GM19372 (cell line): ENCODE results near the gene POFUT2.

ENCODE experiments used
- ATAC-seq: cut with Tn5 transposase; IDR thresholded peaks from one replicate; pipeline ENCODE4 v1.9.1; 2021; ENCODE audit warnings: mild to moderate bottlenecking, low read depth, moderate library complexity; ENCODE audit not compliant: unreplicated experiment

Gene POFUT2

GRCh38 chr21:45287438-45288391, at the start of gene POFUT2:
TSS of gene POFUT2 (minus strand) at chr21:45287895. CDS start at chr21:45287871, 24 bp downstream.
- ATAC-seq, result peak; percentile 92

GRCh38 chr21:45336870-45337269, 49.2 kb upstream of the POFUT2 start:
- no peak for ATAC-seq

GRCh38 chr21:45336535-45336810, 48.8 kb upstream of the POFUT2 start:
- ATAC-seq, result no peak

- no peak for ATAC-seq
Observed at GRCh38 chr21:45335761-45336534, 48.3 kb upstream of the POFUT2 start.

GRCh38 chr21:45335151-45335760, 47.6 kb upstream of the POFUT2 start:
- no peak for ATAC-seq

GRCh38 chr21:45334591-45335081, 46.9 kb upstream of the POFUT2 start:
- ATAC-seq, result no peak

- no peak for ATAC-seq
Observed at GRCh38 chr21:45334134-45334533, 46.4 kb upstream of the POFUT2 start.

GRCh38 chr21:45333583-45334121, 46.0 kb upstream of the POFUT2 start:
- ATAC-seq, result no peak

GRCh38 chr21:45332981-45333582, 45.4 kb upstream of the POFUT2 start:
- ATAC-seq, result no peak

- no peak for ATAC-seq
Observed at GRCh38 chr21:45332415-45332814, 44.7 kb upstream of the POFUT2 start.

- no peak for ATAC-seq
Observed at GRCh38 chr21:45331531-45332147, 43.9 kb upstream of the POFUT2 start.

- ATAC-seq, result no peak
Observed at GRCh38 chr21:45330851-45331261, 43.2 kb upstream of the POFUT2 start.

- ATAC-seq, result no peak
Observed at GRCh38 chr21:45330075-45330781, 42.5 kb upstream of the POFUT2 start.

- ATAC-seq, result no peak
Observed at GRCh38 chr21:45329261-45330074, 41.8 kb upstream of the POFUT2 start.

- ATAC-seq, result no peak
Observed at GRCh38 chr21:45328198-45329091, 40.8 kb upstream of the POFUT2 start.

GRCh38 chr21:45327441-45328197, 39.9 kb upstream of the POFUT2 start:
- no peak for ATAC-seq
